GM12892 (cell line): ENCODE measurements around the gene INSR.

Experiments used
- POLR2A ChIP-seq: IDR thresholded peaks from 2 replicates; pipeline ENCODE4 v1.6.1; 2011; ENCODE audit warnings: low read depth, low read length, control low read depth
- POLR2AphosphoS5 ChIP-seq: IDR thresholded peaks from 2 replicates; pipeline ENCODE4 v1.6.1; 2011; ENCODE audit warnings: low read depth, low read length, control low read depth
- TAF1 ChIP-seq: IDR thresholded peaks from 2 replicates; pipeline ENCODE4 v1.6.1; 2011; ENCODE audit warnings: low read depth, mild to moderate bottlenecking, control low read depth, low read length, borderline replicate concordance

GRCh38 chr19:7063764-7064418 is 230.3 kb downstream of the INSR start:
- no peak for TF ChIP-seq POLR2A
- TF ChIP-seq TAF1, result no peak
- no peak for TF ChIP-seq POLR2AphosphoS5
